IPS-15b (cell line): ENCODE results near the gene PLCL2.

ENCODE experiments used
- H3K27me3 ChIP-seq: one replicate; pipeline ENCODE4 v1.6.1; 2013; ENCODE audit warnings: low read length; ENCODE audit not compliant: control insufficient read depth, insufficient read depth
- H3K36me3 ChIP-seq: one replicate; pipeline ENCODE4 v1.6.1; 2013; ENCODE audit warnings: low read length; ENCODE audit not compliant: control insufficient read depth, insufficient read depth
- H3K4me1 ChIP-seq: one replicate; pipeline ENCODE4 v1.6.1; 2013; ENCODE audit warnings: mild to moderate bottlenecking, low read length; ENCODE audit not compliant: control insufficient read depth, insufficient read depth
- H3K4me3 ChIP-seq: one replicate; pipeline ENCODE4 v1.5.1; 2013; ENCODE audit warnings: low read depth, low read length
- H3K9ac ChIP-seq: one replicate; pipeline ENCODE4 v1.6.1; 2013; ENCODE audit warnings: low read depth, mild to moderate bottlenecking, low read length
- H3K9me3 ChIP-seq: one replicate; pipeline ENCODE4 v1.6.1; 2013; ENCODE audit warnings: mild to moderate bottlenecking, low read length; ENCODE audit not compliant: control insufficient read depth, insufficient read depth

The PLCL2 gene

DNA sequence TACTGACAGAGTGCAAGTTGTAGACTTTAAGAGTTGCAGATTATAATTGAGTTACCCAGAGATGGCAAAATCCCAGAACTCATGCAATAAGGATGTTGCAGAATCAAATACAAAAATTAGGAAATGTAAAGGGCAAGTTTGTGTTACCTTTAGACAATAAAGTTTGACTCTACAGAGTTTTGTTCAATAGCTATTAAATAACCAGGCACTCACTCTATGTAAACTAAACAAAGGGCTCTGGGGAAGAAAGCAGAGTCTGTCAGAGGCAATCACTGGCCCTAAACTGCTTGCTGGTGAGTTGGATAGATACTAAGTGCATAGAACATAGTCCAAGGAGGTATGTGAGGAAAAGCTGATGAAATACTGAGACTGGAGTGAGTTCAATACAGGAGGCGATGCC is 40.0 kb upstream of the PLCL2 start:
- Histone ChIP-seq H3K4me1 (peaks cover 5% of the 10 kb centered on the region), H3K4me3 (no peak overlapping the region), H3K27me3 (no peaks in the 10 kb centered on the region), H3K9ac (no peak overlapping the region), H3K36me3 (no peaks in the 10 kb centered on the region), H3K9me3 (no peaks in the 10 kb centered on the region)

DNA sequence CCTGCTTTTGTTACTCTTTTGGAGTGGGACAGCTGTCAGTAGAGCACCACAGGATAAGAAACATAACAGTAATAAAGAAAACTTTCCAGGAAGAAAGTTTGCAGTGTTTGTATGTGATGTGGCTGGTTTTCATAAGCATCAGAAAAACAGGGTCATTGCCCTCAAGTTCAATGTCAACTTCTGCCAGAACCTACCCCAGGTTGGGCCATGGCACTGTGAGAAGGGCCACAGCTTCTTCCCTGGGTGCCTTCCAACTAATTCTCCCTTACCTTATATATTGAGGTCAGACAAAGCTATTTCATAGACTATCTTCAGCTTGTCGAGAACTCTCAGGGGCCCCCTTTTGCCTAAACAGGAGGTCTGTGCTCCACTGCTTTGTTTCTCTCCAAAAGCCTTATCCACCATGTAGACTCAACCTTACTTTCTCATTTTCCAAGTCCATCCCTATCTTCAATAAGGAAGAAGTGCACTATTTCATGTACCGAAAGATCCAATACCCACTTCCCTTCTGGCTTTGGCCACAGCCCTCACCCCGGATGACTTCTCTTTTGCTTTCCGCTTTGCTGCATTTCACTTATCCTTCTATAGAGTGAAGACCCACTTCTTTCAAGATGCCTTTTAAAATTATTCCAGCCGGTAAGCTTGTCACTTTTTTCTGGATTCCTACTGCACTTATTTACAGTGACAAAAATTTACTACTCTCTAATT is 38.2 kb upstream of the PLCL2 start:
- peaks cover 5% of the 10 kb centered on the region for H3K4me1 ChIP-seq
- H3K27me3 ChIP-seq, result peaks cover 5% of the 10 kb centered on the region
- H3K9ac ChIP-seq, result no peak overlapping the region
- H3K36me3 ChIP-seq, result no peaks in the 10 kb centered on the region
- H3K9me3 ChIP-seq, result no peaks in the 10 kb centered on the region
- no peak overlapping the region for H3K4me3 ChIP-seq

DNA sequence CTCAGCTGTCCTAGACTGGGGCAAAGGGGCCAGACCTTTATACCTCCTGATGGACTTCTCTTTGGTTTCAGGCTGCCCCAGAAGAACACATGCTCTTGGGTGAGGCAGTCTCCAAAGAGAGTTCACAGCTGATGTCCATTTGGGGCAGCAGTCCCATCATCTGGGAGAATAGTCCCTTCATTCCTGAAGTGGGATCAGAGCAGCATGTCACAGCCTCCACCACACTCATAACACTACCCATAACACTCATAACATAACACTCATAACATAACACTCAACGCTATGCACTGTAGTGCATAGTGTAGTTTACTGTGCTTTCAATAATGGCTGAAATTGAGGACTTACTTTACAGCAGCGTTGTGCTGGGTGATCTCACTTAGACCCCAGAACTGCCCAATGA is 36.7 kb upstream of the PLCL2 start:
- Histone ChIP-seq H3K4me3 (no peak overlapping the region), H3K27me3 (peaks cover 5% of the 10 kb centered on the region), H3K36me3 (no peaks in the 10 kb centered on the region), H3K9ac (no peak overlapping the region), H3K4me1 (no peaks in the 10 kb centered on the region), H3K9me3 (no peaks in the 10 kb centered on the region)

DNA sequence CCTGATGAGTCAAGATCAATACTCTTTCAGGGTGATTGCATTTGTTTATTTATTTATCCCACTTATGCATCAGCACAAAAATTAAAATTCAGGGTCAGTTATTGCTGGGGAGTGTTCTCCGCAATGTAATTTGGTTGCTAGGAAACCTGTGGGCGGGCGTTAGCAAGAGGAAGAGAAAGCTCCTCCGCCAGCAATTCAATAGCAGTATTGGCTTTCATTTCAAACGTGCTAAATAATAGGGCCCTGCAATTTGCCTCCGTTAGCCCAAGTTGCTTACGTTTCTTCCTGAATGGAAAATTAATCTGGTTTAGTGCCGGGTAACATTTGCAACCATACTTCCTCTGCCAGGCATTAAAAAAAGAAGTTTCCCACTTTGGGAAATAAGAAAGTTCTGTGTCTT is 35.5 kb upstream of the PLCL2 start:
- H3K4me1 ChIP-seq, result no peaks in the 10 kb centered on the region
- H3K4me3 ChIP-seq, result no peak overlapping the region
- no peak overlapping the region for H3K9ac ChIP-seq
- no peaks in the 10 kb centered on the region for H3K9me3 ChIP-seq
- H3K27me3 ChIP-seq, result peaks cover 5% of the 10 kb centered on the region
- H3K36me3 ChIP-seq, result no peaks in the 10 kb centered on the region

DNA sequence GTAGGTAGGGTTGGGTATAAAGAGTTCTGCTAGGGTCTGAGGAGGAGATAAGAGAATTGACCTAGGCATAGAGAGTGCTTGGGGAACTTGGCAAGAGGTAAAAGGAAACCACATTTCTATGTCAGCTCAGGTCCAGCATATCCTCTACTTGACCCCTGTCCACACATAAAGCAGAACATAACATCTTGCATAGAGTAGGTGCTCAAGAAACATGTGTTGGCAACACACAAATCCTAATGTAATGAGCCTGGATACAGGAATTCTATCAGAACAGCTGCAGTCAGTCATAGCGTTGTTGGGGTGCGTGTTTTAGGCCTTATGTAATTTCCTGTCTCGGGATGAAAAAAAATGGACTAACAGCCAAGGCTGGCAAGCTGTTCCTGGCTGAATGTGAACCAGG is 35.0 kb upstream of the PLCL2 start:
- no peaks in the 10 kb centered on the region for H3K9me3 ChIP-seq
- no peaks in the 10 kb centered on the region for H3K4me1 ChIP-seq
- peaks cover 5% of the 10 kb centered on the region for H3K27me3 ChIP-seq
- H3K36me3 ChIP-seq, result no peaks in the 10 kb centered on the region
- H3K4me3 ChIP-seq, result no peak overlapping the region
- no peak overlapping the region for H3K9ac ChIP-seq

DNA sequence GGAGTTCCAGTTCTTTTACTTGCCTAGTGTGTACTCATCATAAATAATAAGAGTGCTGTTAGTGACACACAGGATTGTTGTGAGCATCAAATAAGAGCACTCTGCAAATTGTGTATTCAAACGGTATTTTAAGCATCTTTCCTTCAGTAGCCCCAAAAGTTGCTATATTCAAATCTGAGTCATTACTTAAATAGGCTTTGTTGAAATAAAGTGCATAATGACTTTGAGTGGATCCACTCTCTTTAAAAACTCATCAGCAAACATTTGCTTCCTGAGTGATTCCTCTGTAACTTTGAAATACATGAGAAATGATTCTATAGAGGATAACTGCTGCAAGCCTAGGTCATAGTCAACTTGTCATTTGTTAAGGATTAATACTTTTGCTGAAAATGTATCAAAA is 29.3 kb upstream of the PLCL2 start:
- H3K4me3 ChIP-seq, result no peak overlapping the region
- H3K4me1 ChIP-seq, result no peaks in the 10 kb centered on the region
- H3K9ac ChIP-seq, result no peak overlapping the region
- H3K9me3 ChIP-seq, result no peaks in the 10 kb centered on the region
- H3K27me3 ChIP-seq, result peaks cover under 1% of the 10 kb centered on the region
- no peaks in the 10 kb centered on the region for H3K36me3 ChIP-seq

DNA sequence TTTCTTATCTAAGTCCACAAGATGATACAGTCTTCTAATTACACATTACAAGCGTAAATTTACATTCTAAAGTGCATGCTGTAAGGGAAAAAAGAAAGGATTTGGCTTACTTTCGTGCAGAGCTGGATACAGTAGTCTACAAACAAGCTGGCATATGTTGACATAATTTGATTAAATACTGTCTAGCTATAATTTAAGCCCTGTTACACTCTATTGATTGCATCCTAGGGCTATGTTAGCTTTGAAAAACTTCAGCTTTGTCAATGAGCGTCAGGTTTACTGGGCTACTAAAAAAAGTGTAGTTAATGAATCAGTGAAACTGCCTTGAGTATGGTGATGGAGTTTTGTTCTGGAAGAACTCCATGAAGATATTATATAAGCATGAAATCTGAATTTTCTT is 24.5 kb upstream of the PLCL2 start:
- no peak overlapping the region for H3K4me3 ChIP-seq
- H3K27me3 ChIP-seq, result no peaks in the 10 kb centered on the region
- H3K9ac ChIP-seq, result no peak overlapping the region
- no peaks in the 10 kb centered on the region for H3K9me3 ChIP-seq
- H3K36me3 ChIP-seq, result no peaks in the 10 kb centered on the region
- H3K4me1 ChIP-seq, result no peaks in the 10 kb centered on the region

DNA sequence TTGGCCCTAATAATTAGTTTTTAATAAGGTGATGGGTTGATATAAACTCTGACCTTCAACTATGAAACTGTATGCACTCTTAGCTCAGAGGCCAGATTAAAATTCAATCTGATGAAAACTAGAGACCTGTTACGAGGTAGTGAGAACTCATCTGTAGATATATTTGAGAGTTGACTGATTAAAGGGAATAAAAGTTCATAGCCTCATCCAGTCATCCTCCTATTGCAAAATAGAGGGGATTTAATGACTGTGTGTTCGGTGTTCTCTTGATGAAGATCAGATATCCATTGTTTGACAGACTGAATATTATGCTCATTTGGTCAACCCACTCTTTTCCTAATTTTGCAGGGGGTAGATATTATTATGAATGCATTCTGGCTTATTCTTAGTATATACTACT is 23.3 kb upstream of the PLCL2 start:
- Histone ChIP-seq H3K36me3 (no peaks in the 10 kb centered on the region), H3K4me1 (no peaks in the 10 kb centered on the region), H3K9me3 (no peaks in the 10 kb centered on the region), H3K4me3 (no peak overlapping the region), H3K27me3 (no peaks in the 10 kb centered on the region), H3K9ac (no peak overlapping the region)

DNA sequence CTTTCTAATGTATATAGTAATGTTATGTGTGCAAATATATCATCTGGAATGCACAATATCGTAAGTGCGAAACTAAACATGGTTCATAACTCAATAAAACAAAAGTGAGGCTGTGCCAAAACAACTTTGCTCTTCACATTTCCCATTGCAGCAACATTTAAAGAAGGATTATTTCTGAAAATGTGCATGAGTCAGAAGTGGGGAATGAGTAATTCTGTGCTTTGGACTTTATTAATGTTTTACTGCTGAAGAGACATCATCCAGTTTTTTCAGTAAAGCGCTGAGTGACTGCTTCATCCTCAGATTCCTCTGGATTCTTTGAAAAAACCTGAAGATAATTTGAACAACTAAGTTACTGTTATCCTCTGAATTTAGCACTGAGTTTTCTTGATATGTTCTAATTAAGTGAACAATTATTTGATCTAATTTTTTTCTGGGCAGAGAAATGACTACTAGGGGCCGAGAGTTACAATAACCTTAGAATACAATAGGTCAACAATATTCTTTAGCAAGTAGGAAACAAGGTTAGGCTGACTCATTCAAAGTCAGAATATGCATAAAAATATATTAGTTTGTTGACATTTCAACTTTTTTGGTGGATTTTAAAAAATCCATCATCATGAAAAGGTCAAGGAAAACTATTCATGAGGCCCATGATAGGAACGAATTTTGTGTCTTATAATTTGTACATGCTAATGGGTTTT is 20.0 kb upstream of the PLCL2 start:
- Histone ChIP-seq H3K27me3 (no peaks in the 10 kb centered on the region), H3K9ac (no peak overlapping the region), H3K9me3 (no peaks in the 10 kb centered on the region), H3K4me3 (no peak overlapping the region), H3K36me3 (no peaks in the 10 kb centered on the region), H3K4me1 (no peaks in the 10 kb centered on the region)

DNA sequence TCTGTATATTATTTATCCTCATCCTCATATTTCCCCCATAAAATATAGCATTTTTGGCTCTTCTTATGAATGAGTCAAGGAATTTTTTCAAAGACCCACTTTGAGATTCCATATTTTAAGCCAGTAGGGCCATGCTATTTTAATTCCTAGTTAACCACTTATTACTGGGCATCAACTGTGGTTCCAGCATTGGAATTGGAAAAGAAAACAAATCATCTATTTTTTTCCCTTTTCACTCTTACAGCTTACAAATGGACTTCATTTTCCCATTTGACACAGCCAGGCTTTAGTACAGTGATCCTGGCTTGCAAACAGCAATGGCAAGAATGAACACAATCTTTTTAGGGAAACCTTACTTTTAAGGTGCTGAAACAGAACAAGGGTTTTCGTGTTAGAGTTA is 19.4 kb upstream of the PLCL2 start:
- Histone ChIP-seq H3K9ac (no peak overlapping the region), H3K4me3 (no peak overlapping the region), H3K9me3 (no peaks in the 10 kb centered on the region), H3K4me1 (no peaks in the 10 kb centered on the region), H3K36me3 (no peaks in the 10 kb centered on the region), H3K27me3 (no peaks in the 10 kb centered on the region)

DNA sequence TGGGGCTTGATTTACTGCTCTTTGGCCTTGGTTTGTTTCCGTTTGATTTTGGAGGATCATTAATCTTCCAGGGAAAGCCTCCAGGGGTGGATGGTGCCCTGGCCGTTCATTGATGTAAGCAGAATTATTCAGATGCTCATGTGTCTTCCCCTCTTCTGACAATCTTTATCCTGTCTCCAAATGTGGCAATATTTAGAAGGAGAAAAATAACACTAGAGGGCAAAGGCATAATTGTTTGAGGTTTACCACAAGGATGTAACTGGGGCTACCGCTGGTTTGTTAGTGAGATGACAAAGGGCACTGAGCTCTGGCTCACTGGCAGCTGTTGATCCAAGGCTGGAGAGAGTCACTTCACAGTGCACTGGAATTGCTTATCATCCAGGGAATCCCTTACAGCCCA is 18.2 kb upstream of the PLCL2 start:
- no peak overlapping the region for H3K9ac ChIP-seq
- H3K4me1 ChIP-seq, result no peaks in the 10 kb centered on the region
- no peaks in the 10 kb centered on the region for H3K9me3 ChIP-seq
- H3K27me3 ChIP-seq, result no peaks in the 10 kb centered on the region
- H3K4me3 ChIP-seq, result no peak overlapping the region
- no peaks in the 10 kb centered on the region for H3K36me3 ChIP-seq

DNA sequence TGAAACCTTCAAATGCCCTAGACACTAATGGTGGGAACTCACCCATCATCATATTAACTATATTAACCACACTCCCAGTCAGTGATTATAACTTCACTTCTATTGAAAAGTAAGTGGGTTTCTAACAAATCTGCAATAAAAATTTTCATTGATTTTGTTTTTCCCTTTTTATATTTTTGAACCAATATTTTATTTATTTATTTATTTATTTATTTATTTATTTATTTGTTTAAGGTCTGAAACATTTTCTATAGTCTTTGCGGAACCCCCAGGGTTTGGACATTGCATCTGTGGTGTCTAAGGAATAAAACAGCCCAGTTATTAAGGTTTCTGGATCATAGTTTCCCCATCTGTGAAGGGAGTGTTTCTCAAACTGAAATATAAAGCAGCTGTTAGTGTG is 16.2 kb upstream of the PLCL2 start:
- no peaks in the 10 kb centered on the region for H3K4me1 ChIP-seq
- H3K36me3 ChIP-seq, result no peaks in the 10 kb centered on the region
- H3K9ac ChIP-seq, result no peak overlapping the region
- H3K27me3 ChIP-seq, result no peaks in the 10 kb centered on the region
- H3K4me3 ChIP-seq, result no peak overlapping the region
- H3K9me3 ChIP-seq, result no peaks in the 10 kb centered on the region
